HepG2 (cell line): ENCODE data around the gene OSR1.

Experiments used
- ZFAT ChIP-seq: sonication (generic); formaldehyde crosslinking; conservative IDR thresholded peaks from 2 replicates; pipeline ENCODE4 v1.8.1; 2023; ENCODE audit warnings: missing genetic modification reagents, inconsistent platforms
- ZFP90 ChIP-seq: sonication (generic); formaldehyde crosslinking; IDR thresholded peaks from 2 replicates; pipeline ENCODE4 v1.8.0; 2022; ENCODE audit warnings: missing genetic modification reagents, mild to moderate bottlenecking, inconsistent platforms, borderline replicate concordance
- TF ChIP-seq, protein P1 (sequence below): sonication (generic); formaldehyde crosslinking; IDR thresholded peaks from 2 replicates; pipeline ENCODE4 v1.8.1; 2022; ENCODE audit warnings: low read depth, mild to moderate bottlenecking, missing genetic modification reagents

DNA sequence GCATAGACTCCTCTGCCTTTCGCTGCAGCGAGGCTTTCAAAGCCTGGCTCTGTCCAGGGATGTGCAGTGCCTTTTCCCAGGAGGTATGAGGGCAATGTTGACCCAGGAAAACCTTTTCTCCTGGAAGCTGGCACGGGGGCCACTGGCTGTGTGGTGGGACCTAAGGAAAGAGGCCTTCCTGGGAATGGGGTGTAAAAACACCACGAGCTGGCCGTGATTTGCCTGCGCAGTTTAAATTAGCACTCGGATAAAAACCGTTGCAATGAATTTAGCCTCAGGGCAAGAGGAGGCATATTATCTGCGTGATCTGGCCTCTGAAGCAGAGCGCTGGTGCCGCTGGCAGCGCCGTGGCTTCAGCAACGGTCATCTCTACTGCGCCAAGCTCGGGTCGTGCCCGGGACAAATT lies 3.0 kb downstream of the OSR1 start:
- no peak for TF ChIP-seq ZFAT (CRISPR knock-in tag)
- TF ChIP-seq, protein P1, sequence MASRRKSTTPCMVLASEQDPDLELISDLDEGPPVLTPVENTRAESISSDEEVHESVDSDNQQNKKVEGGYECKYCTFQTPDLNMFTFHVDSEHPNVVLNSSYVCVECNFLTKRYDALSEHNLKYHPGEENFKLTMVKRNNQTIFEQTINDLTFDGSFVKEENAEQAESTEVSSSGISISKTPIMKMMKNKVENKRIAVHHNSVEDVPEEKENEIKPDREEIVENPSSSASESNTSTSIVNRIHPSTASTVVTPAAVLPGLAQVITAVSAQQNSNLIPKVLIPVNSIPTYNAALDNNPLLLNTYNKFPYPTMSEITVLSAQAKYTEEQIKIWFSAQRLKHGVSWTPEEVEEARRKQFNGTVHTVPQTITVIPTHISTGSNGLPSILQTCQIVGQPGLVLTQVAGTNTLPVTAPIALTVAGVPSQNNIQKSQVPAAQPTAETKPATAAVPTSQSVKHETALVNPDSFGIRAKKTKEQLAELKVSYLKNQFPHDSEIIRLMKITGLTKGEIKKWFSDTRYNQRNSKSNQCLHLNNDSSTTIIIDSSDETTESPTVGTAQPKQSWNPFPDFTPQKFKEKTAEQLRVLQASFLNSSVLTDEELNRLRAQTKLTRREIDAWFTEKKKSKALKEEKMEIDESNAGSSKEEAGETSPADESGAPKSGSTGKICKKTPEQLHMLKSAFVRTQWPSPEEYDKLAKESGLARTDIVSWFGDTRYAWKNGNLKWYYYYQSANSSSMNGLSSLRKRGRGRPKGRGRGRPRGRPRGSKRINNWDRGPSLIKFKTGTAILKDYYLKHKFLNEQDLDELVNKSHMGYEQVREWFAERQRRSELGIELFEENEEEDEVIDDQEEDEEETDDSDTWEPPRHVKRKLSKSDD (CRISPR knock-in tag): no peak
- no peak for TF ChIP-seq ZFP90 (CRISPR knock-in tag)
